HuH-7.5 (cell line): ENCODE results near the gene ITGB2.
A peak's percentile ranks its signal among the peaks of the same experiment; 100 is the strongest.
"Not testable (repeated sequence)": the region's sequence is repeated elsewhere in the genome, so short reads cannot be mapped to it uniquely, and the experiment has no call there.

Experiments used
- DNase-seq: peaks from one replicate; pipeline ENCODE4 v3.0.0; 2011; ENCODE audit warnings: low spot score

ITGB2 gene

GRCh38 chr21:44884097-44884496, 36.6 kb downstream of the ITGB2 start:
- no peak for DNase-seq

- DNase-seq = no peak
Measured at GRCh38 chr21:44883250-44883649, 37.4 kb downstream of the ITGB2 start.

- no peak for DNase-seq
Measured at GRCh38 chr21:44881198-44881872, 39.4 kb downstream of the ITGB2 start.

GRCh38 chr21:44880405-44881197, 40.1 kb downstream of the ITGB2 start:
- no peak for DNase-seq

- not testable (repeated sequence) for DNase-seq
Measured at GRCh38 chr21:44879238-44879637, 41.5 kb downstream of the ITGB2 start.

GRCh38 chr21:44878053-44878982, 42.4 kb downstream of the ITGB2 start:
- no peak for DNase-seq

GRCh38 chr21:44876849-44877575, 43.7 kb downstream of the ITGB2 start:
- DNase-seq = no peak

- DNase-seq = no peak
Measured at GRCh38 chr21:44875316-44875700, 45.4 kb downstream of the ITGB2 start.

- DNase-seq = no peak
Measured at GRCh38 chr21:44874497-44875315, 46.0 kb downstream of the ITGB2 start.

GRCh38 chr21:44874240-44874496, 46.5 kb downstream of the ITGB2 start:
- DNase-seq = no peak

GRCh38 chr21:44873356-44874239, 47.1 kb downstream of the ITGB2 start, which contains the start of gene PTTG1IP:
Gene PTTG1IP (minus strand): TSS chr21:44873690. CDS start chr21:44873616, 74 bp downstream.
- DNase-seq = peak; percentile 97

- no peak for DNase-seq
Measured at GRCh38 chr21:44872649-44873355, 47.9 kb downstream of the ITGB2 start.

- DNase-seq = peak; percentile 54
Measured at GRCh38 chr21:44872323-44872648, 48.4 kb downstream of the ITGB2 start.

- DNase-seq = peak; percentile 64
Measured at GRCh38 chr21:44871576-44872269, 49.0 kb downstream of the ITGB2 start.

GRCh38 chr21:44870748-44871495, 49.8 kb downstream of the ITGB2 start:
- DNase-seq = no peak

GRCh38 chr21:44869781-44870747, 50.6 kb downstream of the ITGB2 start:
- DNase-seq = peak; percentile 39

- no peak for DNase-seq
Measured at GRCh38 chr21:44868707-44869106, 52.0 kb downstream of the ITGB2 start.
